NB4 (cell line): ENCODE measurements around the gene MRPL18.
A peak's percentile ranks its signal among the peaks of the same experiment; 100 is the strongest.

Experiments used
- CTCF ChIP-seq: IDR thresholded peaks from one replicate; pipeline ENCODE4 v1.5.1; 2012; ENCODE audit warnings: low read depth, low read length
- POLR2A ChIP-seq: IDR thresholded peaks from 2 replicates; pipeline ENCODE4 v1.6.1; 2011; ENCODE audit warnings: mild to moderate bottlenecking; ENCODE audit not compliant: insufficient read length; ENCODE audit errors: extremely low read depth

GRCh38 chr6:159790149-159790955 lies at the start of gene MRPL18:
- peak; percentile 74 for TF ChIP-seq POLR2A
- no peak for TF ChIP-seq CTCF
